ENCODE data around the gene TTPAL.

Gene TTPAL

DNA sequence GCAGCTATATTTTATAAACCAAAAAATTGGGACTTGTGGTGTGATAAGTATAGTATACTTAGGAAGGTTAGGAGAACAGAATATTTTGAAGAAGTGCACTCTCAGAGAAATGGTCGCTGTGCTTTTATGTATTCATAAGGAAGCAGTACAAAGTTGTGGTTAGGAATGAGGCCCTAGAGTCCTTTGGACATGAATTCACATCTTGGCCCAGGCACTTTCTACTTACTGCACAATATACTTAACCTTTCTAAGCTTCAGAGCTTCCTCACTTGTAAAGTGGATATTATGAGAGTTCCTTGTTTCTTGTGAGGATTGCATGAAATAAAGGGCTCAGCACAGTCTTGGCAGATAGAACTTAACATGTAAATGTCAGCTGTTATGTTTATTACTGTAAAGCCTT lies 67.2 kb downstream of the TTPAL start:
- DNase-seq = no peak

DNA sequence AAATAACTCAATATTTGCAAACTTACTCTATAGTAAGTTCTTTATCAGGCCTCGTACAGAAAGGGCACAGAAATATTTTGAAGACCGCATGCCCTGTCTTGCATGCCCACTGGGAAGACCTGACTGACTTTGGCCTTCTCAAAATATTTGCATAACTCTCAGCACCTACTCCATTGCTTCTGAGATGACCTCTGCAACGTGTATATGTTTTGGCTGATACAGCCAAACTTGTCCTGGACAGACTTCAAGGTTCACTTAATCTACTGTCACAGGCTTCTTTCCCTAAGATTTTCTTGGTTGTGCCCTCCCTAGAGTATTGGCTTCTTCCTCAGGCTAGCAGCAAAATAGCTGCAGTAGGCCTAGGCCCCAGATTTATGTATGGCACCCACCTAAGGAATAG lies 67.7 kb downstream of the TTPAL start:
- DNase-seq = no peak

Measured in DMS 273 treated with DMSO at 0.1 percent for 48 hours (cell line).